Measurements from ENCODE around the gene SFPQ. TPM values are rescaled to one million over a fixed set of nuclear protein-coding genes. Genes with fewer than 3 reads are reported as not detected.

The SFPQ gene
- polyA plus RNA-seq, 1 experiment, result 126 TPM

DNA sequence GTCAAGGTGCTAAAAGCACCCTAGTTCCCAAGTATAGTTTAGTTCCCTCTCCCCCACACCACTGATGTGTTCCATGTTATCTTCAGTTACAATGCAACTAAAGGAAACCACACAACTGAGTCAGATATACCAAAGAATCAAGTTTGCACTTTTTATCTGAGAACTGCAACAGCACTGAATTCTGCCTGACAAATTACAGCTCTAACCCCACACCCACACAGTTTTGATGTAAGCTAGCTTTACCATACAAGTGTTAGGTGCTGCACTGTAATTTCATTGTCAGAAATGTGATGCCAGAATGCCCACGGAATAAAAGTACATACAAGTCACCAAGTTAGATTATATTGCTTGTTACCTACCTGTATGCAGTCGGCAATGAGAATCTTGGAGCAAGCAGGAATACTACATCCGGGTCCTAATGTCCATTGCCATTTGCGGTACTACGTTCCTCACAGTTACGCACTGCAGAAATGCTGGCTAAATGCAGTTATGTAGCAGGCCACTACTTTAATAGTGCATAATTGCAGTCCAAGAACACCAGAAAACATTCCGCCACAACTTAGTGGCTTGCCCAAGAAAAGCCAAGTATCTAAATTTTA is 12.1 kb downstream of the SFPQ start:
- no peak overlapping the region for H3K4me3 ChIP-seq (ENCODE audit: low read depth, low read length)
- H3K9me3 ChIP-seq (ENCODE audit: control insufficient read depth, insufficient read depth, low read length), result no peaks in the 10 kb centered on the region
- TF ChIP-seq, protein P1, sequence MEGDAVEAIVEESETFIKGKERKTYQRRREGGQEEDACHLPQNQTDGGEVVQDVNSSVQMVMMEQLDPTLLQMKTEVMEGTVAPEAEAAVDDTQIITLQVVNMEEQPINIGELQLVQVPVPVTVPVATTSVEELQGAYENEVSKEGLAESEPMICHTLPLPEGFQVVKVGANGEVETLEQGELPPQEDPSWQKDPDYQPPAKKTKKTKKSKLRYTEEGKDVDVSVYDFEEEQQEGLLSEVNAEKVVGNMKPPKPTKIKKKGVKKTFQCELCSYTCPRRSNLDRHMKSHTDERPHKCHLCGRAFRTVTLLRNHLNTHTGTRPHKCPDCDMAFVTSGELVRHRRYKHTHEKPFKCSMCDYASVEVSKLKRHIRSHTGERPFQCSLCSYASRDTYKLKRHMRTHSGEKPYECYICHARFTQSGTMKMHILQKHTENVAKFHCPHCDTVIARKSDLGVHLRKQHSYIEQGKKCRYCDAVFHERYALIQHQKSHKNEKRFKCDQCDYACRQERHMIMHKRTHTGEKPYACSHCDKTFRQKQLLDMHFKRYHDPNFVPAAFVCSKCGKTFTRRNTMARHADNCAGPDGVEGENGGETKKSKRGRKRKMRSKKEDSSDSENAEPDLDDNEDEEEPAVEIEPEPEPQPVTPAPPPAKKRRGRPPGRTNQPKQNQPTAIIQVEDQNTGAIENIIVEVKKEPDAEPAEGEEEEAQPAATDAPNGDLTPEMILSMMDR (IDR thresholded peaks at IDR 0.05; ENCODE audit: low read depth, low read length), result no peak
- H3K27me3 ChIP-seq (ENCODE audit: control insufficient read depth, insufficient read depth, low read length), result no peaks in the 10 kb centered on the region
- H3K27ac ChIP-seq (ENCODE audit: low read depth, low read length), result no peak overlapping the region
- POLR2A ChIA-PET, result interaction anchor here (0.9 to 2.4 kb wide), 2 partner anchors 9 to 12 kb away, joined by 3 to 6 read pairs; partner anchors contain the start of gene SFPQ
- no peak for DNase-seq (ENCODE audit: low read depth, low spot score)
- CTCF ChIA-PET, result no interaction called here

DNA sequence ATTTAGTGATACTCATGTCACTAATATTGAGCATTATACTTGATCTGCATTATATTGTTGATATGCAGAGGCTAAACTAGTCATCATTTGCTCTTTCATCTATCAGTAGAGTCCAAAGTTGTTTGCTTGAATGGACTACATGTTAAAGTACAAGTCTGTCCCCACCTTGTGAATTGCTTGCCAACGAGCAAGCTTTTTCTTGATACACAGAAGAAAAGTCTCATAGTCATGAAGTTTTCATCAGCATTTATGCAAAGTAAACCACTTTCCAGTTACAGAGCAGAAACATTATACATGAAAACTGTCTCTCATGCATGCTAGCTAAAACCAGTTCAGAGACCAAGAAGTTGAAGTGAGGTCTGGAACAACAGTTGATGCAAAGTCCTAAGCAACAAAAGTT is 13.0 kb downstream of the SFPQ start:
- POLR2A ChIA-PET, result interaction anchor here (0.6 to 2.4 kb wide), 3 partner anchors 10 to 561 kb away, joined by 3 to 6 read pairs (median 4); no protein-coding TSS in a partner anchor
- CTCF ChIA-PET, result interaction anchor here (0.7 to 0.9 kb wide), 2 partner anchors 119 to 233 kb away, joined by 3 to 5 read pairs; no protein-coding TSS in a partner anchor
- TF ChIP-seq, protein P1 (IDR thresholded peaks at IDR 0.05; ENCODE audit: low read depth, low read length), result no peak

DNA sequence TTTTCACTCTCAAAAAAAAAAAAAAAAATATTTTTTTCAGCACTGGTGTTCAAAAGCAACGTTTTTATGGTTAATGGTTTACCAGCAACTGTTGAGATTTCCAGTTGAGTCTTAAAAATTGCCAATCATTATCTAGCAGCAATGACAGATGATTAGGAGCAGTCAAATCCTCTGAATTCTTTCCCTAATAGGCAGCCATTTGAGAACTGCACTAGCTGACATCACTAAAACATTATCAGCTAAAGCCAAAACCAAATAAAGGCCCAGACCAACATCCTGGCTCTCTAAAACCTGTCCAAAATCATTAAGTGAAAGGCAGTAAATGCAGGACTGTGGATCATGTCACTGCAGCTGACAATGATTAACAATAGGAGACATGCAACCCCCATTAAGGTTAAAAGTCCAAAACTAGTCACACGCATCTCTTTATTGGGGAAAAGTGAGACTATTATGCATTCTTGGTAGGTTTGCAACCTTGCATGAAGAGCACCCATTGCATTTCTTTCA is 14.0 kb downstream of the SFPQ start:
- Histone ChIP-seq H3K27me3 (ENCODE audit: control insufficient read depth, insufficient read depth, low read length) (no peaks in the 10 kb centered on the region), H3K9me3 (ENCODE audit: control insufficient read depth, insufficient read depth, low read length) (no peaks in the 10 kb centered on the region), H3K4me3 (ENCODE audit: low read depth, low read length) (no peak overlapping the region), H3K27ac (ENCODE audit: low read depth, low read length) (no peak overlapping the region)
- ChIA-PET CTCF (no interaction called here), POLR2A (interaction anchor here (1.0 to 2.4 kb wide), 2 partner anchors 11 to 14 kb away, joined by 3 to 6 read pairs; partner anchors contain the start of gene SFPQ)
- TF ChIP-seq, protein P1 (IDR thresholded peaks at IDR 0.05; ENCODE audit: low read depth, low read length), result no peak
- DNase-seq (ENCODE audit: low read depth, low spot score), result no peak

More for the DNA sequence above, 13.0 kb downstream of the SFPQ start:
- Histone ChIP-seq H3K27me3 (ENCODE audit: control insufficient read depth, insufficient read depth, low read length) (no peaks in the 10 kb centered on the region), H3K27ac (ENCODE audit: low read depth, low read length) (no peak overlapping the region), H3K4me3 (ENCODE audit: low read depth, low read length) (no peak overlapping the region), H3K9me3 (ENCODE audit: control insufficient read depth, insufficient read depth, low read length) (no peaks in the 10 kb centered on the region)
- DNase-seq (ENCODE audit: low read depth, low spot score), result no peak

DNA sequence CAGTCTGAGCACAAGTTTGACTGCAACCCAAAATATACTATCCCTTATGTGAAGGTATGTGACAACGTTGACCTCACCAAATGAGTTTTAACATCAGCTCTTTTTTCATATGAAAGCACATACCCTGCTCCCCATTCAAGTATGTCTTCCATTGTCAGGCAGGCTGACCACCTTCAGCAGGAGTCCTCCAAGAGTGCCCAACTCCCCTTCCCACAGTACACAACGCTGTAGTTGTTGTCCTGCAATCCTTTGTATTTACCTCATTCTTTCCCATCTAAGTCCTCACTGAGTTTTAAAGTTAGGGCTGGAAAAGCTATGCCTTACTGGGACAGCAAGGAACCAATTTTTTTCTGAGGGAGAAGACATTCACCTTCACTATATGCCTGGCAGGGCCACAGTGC is 14.7 kb downstream of the SFPQ start:
- Histone ChIP-seq H3K9me3 (ENCODE audit: control insufficient read depth, insufficient read depth, low read length) (no peaks in the 10 kb centered on the region), H3K4me3 (ENCODE audit: low read depth, low read length) (no peak overlapping the region), H3K27me3 (ENCODE audit: control insufficient read depth, insufficient read depth, low read length) (no peaks in the 10 kb centered on the region), H3K27ac (ENCODE audit: low read depth, low read length) (no peak overlapping the region)
- TF ChIP-seq, protein P1 (IDR thresholded peaks at IDR 0.05; ENCODE audit: low read depth, low read length), result no peak
- ChIA-PET CTCF (no interaction called here), POLR2A (interaction anchor here (1.0 kb wide), 1 partner anchor 15 kb away, joined by 3 read pairs; the partner anchor contains the start of gene SFPQ)
- no peak for DNase-seq (ENCODE audit: low read depth, low spot score)

DNA sequence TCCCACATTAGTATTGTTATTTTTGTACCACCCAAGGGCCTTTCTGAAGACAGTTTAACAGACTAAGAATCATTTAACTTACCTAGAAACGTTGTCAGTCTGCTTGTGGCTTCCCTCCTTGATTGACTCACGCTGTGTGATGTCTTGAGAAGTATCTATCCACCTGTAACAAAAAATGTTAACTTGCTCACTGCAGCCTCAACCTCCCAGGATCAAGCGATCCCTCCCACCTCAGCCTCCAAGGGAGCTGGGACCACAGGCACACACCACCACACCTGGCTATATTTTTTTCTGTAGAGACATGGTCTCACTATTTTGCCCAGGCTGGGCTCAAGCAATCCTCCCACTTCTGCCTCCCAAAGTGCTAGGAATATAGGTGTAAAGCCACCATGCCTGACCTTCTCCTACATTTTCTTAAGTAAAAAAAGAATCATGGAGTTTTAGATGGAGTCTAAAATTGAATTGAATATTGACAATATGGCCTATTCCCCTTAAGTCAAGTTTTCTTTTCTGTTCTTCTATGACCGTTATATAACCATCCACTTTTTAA is 15.6 kb downstream of the SFPQ start:
- H3K4me3 ChIP-seq (ENCODE audit: low read depth, low read length), result no peak overlapping the region
- no peak overlapping the region for H3K27ac ChIP-seq (ENCODE audit: low read depth, low read length)
- H3K9me3 ChIP-seq (ENCODE audit: control insufficient read depth, insufficient read depth, low read length), result no peaks in the 10 kb centered on the region
- no peaks in the 10 kb centered on the region for H3K27me3 ChIP-seq (ENCODE audit: control insufficient read depth, insufficient read depth, low read length)
- ChIA-PET CTCF (no interaction called here), POLR2A (no interaction called here)
- no peak for DNase-seq (ENCODE audit: low read depth, low spot score)
- TF ChIP-seq, protein P1 (IDR thresholded peaks at IDR 0.05; ENCODE audit: low read depth, low read length), result no peak
